Measurements from ENCODE around the gene KCND3. TPM values are rescaled to one million over a fixed set of nuclear protein-coding genes. Genes with fewer than 3 reads are reported as not detected.

Gene KCND3
- total RNA-seq, 1 donor from 2014 or later = not detected

DNA sequence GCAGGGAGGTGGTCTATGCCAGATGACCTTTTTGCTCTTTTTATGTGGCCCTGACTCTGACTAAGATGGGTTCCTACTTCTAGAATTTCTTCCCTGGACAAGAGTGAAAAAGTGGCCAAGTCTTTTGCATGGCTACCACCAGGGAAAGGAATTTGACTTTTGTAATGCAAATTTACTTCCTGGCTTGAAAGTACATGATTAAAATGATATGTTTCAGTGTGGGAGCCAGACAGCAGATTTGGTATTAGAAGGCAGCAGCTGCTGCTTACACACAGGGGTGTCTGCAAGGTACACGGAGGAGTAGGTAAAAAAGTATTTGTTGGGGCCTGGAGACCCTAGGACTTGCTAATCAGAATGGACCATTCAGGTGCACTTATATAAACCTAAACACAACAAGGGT, 78.4 kb downstream of the KCND3 start:
- DNase-seq (ENCODE audit: low read depth) = no peak
- TF ChIP-seq, protein P1, sequence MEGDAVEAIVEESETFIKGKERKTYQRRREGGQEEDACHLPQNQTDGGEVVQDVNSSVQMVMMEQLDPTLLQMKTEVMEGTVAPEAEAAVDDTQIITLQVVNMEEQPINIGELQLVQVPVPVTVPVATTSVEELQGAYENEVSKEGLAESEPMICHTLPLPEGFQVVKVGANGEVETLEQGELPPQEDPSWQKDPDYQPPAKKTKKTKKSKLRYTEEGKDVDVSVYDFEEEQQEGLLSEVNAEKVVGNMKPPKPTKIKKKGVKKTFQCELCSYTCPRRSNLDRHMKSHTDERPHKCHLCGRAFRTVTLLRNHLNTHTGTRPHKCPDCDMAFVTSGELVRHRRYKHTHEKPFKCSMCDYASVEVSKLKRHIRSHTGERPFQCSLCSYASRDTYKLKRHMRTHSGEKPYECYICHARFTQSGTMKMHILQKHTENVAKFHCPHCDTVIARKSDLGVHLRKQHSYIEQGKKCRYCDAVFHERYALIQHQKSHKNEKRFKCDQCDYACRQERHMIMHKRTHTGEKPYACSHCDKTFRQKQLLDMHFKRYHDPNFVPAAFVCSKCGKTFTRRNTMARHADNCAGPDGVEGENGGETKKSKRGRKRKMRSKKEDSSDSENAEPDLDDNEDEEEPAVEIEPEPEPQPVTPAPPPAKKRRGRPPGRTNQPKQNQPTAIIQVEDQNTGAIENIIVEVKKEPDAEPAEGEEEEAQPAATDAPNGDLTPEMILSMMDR (conservative IDR thresholded peaks at IDR 0.05; ENCODE audit: low read depth, low read length) = no peak
- no peak overlapping the region for H3K4me3 ChIP-seq (ENCODE audit: low read depth, low read length)

DNA sequence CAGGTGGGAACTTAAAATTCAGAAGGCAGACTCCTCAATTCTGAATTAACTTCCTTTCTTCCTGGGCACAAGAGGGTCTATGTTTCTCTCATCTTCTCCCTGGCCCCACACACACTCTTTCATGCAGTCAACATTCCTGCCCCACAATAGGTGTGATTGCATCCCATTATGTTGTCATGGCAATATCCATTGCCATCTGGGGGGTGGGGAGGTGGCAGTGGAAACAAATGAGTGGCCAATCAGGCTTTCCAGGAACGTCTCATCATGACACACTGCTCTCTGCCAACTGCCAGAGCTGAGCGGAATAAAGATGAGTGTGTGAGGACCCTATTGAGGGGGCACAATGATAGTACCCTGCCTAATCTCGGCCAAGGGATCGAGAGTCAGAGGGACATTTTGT, 80.4 kb downstream of the KCND3 start:
- no peak for DNase-seq (ENCODE audit: low read depth)
- TF ChIP-seq, protein P1 (conservative IDR thresholded peaks at IDR 0.05; ENCODE audit: low read depth, low read length) = no peak
- no peak overlapping the region for H3K4me3 ChIP-seq (ENCODE audit: low read depth, low read length)

DNA sequence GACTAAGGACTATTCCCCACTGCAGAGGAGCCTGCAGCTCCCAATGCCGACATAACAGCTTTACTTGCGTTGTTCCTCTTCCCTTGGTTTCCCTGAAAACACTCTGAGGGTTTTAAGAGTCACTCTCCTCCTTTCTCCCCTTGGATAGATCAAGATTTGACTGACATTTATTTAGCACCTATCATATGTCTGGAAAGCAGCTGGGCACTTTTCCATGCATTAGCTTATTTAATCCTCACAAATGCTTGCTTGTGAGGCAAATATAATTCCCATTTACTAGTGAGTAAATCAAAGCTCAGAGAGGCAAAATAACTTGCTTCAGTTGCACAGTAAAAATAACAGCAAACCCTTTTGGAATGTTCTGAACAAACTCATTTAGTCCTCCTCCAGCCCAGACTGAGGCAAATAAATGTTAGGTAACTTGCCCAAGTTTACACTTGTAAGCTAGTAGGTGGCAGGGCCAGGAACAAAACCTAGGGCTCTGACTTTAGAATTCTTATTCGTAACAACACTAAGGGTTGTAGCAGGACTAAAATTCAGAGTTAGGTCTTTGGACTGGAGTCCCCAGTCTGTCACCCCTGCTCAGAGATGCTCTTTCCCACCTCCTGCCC, 81.4 kb downstream of the KCND3 start:
- TF ChIP-seq, protein P1 (conservative IDR thresholded peaks at IDR 0.05; ENCODE audit: low read depth, low read length) = no peak
- no peak overlapping the region for H3K4me3 ChIP-seq (ENCODE audit: low read depth, low read length)
- no peak for DNase-seq (ENCODE audit: low read depth)

DNA sequence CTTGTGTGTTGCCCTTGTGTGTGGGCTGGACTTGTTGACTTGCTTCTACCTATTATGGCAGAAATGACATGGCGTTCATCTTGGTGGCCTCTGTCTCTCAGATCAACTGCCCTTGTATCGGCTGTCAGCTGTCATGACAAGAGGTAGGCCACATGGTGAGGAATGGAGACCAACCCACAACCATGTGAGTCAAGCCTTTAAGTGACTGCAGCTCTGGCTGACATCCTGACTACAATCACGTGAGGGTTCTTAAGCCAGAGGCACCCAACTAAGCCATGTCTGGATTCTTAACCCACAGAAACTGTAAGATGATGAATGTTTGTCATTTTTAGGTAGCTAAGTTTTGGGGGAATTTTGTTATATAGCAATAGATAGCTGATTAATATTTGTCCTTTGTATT, 82.1 kb downstream of the KCND3 start:
- no peak for DNase-seq (ENCODE audit: low read depth)
- TF ChIP-seq, protein P1 (conservative IDR thresholded peaks at IDR 0.05; ENCODE audit: low read depth, low read length) = no peak
- no peak overlapping the region for H3K4me3 ChIP-seq (ENCODE audit: low read depth, low read length)

DNA sequence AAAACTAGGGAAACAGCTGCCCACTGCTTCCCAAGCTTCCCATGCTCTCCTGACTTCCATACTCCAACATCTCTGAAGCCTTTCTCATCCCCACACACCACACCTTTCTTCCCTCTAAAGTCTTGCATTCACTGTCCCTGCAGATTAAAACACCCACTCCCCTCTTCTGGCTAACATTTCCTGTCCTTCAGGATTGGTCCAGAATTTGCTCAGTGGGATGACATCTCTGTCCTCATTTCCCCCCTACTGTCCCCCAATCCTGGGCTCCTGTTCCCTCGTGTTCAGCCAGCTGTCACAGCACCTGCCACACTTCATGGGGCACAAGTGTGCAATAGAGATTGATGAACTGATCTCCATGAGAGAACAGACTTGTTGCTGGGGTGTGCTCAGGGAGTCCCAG, 82.7 kb downstream of the KCND3 start:
- DNase-seq (ENCODE audit: low read depth) = no peak
- H3K4me3 ChIP-seq (ENCODE audit: low read depth, low read length) = no peak overlapping the region
- TF ChIP-seq, protein P1 (conservative IDR thresholded peaks at IDR 0.05; ENCODE audit: low read depth, low read length) = no peak

DNA sequence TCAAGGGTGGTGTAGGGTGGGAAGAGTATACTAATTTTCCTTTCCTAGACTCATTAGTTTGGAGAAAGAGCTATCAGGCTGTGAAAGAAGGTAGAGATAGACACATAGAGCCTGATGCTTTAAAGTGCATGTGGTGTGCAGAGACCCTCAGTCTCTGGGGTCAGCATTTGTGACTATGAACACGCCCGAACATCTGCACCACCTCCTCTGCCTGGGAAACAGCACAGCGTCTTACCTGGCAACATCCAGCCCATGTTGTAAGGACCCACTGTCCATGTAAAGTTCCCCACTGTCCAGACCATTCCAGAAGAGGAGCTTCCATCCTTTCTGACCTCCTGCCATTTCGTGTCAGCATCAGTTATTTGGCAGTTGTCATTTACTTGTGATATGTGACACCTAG, 83.4 kb downstream of the KCND3 start:
- no peak overlapping the region for H3K4me3 ChIP-seq (ENCODE audit: low read depth, low read length)
- no peak for DNase-seq (ENCODE audit: low read depth)
- TF ChIP-seq, protein P1 (conservative IDR thresholded peaks at IDR 0.05; ENCODE audit: low read depth, low read length) = no peak

DNA sequence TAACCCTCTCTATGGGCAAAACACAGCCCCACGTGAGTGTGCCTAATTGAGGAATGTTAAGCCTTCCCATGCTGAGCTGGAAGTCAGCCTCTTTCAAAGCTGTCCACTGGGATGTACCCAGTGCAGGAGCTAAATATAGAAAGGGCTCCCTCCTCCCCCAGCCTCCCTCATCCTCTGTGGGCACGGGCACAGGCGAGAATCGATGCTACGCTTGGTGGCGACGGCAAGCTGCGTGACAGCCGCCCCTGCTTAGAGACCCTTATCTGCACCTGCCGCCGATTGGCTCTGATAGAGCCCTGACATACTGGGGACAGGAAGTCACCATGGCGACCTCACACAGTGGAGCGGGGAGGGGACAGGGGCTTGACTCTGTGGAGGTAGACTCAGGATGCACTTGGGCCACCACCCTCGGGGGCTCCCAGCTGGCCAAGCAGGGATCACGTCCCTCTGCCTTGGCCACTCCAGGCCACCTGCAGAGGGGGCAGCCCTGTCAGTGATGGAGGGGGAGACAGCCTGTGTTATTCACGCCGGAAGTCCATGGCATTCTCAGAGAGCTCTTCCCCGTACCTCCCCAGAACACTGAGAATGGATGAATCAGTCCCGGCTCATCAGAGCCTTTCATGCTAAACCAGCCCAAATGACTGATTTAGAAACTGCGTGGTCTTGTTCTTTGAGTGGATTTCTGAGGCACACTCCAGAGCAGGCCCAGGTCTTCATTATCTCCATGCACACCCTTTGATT, 84.8 kb downstream of the KCND3 start:
- no peak overlapping the region for H3K4me3 ChIP-seq (ENCODE audit: low read depth, low read length)
- TF ChIP-seq, protein P1 (conservative IDR thresholded peaks at IDR 0.05; ENCODE audit: low read depth, low read length) = no peak
- no peak for DNase-seq (ENCODE audit: low read depth)
